Right cardiac atrium (tissue), 5 donors: Measurements from ENCODE around the gene TIMM50. TPM values are rescaled to one million over a fixed set of nuclear protein-coding genes. Genes with fewer than 3 reads are reported as not detected.

Experiments used
- ATAC-seq, 2 donors: fragments of 200-7000 bp; cut with Tn5 transposase; one replicate each; pipeline versions ENCODE4 v1.8.0 to v1.9.1; 2020; ENCODE audit warnings: moderate library complexity in 2 of 2, mild to moderate bottlenecking in 1 of 2
- DNase-seq, 3 donors: peaks; one replicate each; pipeline ENCODE4 v3.0.0-alpha.2; 2020
- H3K27ac ChIP-seq: one replicate; pipeline ENCODE4 v1.5.1; 2013; ENCODE audit warnings: mild to moderate bottlenecking, low read length, control low read depth, moderate library complexity
- H3K27me3 ChIP-seq: one replicate; pipeline ENCODE4 v1.6.1; 2013; ENCODE audit not compliant: control insufficient read depth, insufficient read depth
- H3K4me1 ChIP-seq: one replicate; pipeline ENCODE4 v1.6.1; 2013; ENCODE audit warnings: low read length; ENCODE audit not compliant: control insufficient read depth, insufficient read depth
- H3K4me3 ChIP-seq: one replicate; pipeline ENCODE4 v1.5.1; 2013; ENCODE audit warnings: low read length, control low read depth
- H3K9me3 ChIP-seq: one replicate; pipeline ENCODE4 v1.6.1; 2013; ENCODE audit warnings: low read length; ENCODE audit not compliant: control insufficient read depth
- WGBS: extraction: QIAGEN DNeasy Blood & Tissue Kit; methylation state at CpG from one replicate; pipeline ENCODE4 v1.1.7; 2013; 5-methylcytosine and 5-hydroxymethylcytosine counted together
- intact Hi-C, 4 donors: fragments of 100-400 bp; cut with DNase I; formaldehyde crosslinking; loops; one replicate each; pipeline versions ENCODE4 v1.11.0 to v1.14.0; 2022 to 2023
- long read RNA-seq, 4 donors: library from polyadenylated mRNA; unstranded; transcript quantifications; one replicate each; pipeline ENCODE4 v2.0.0, GENCODE V29; 2020 to 2021
- polyA plus RNA-seq: library from polyadenylated mRNA; stranded (reverse); fragments of 200-250 nt; gene quantifications from one replicate; pipeline ENCODE4 v1.2.3, GENCODE V29; 2013
- total RNA-seq, 4 donors: library from RNA; stranded (reverse); fragmentation: NEBNext Ultra II Directional; extraction: Animal tissue kit (Norgen Biotek cat#: 25700); gene quantifications; one replicate each; pipeline ENCODE4 v1.2.1, GENCODE V29; 2021
- donor health status: healthy with polysubstance abuse.
- donor health status: DM: no; HTN: yes; CAD: no.
- donor health status: DM: no; HTN: no; CAD: no.
- donor health status: DM: no; HTN: yes; CAD: no; lungs with severe emphysema.
- donor health status: DM: yes; HTN: yes; CAD: no.

TIMM50 gene
- 10 to 100 TPM; 54.1 to 69.9 (median 61.4) TPM for total RNA-seq
- 73.7 TPM for polyA plus RNA-seq
- long read RNA-seq, donor 1, transcript TIMM50-201 (11 exons, 1,612 nt): major isoform, 118 of 136 reads
- long read RNA-seq, donor 1, partial matches to known transcripts: 4 of 136 reads
- long read RNA-seq, donor 1, other reads (novel, unspliced or antisense): 11 of 136 reads
- long read RNA-seq, donor 2, transcript TIMM50-201 (11 exons, 1,612 nt): major isoform, 51 of 60 reads
- long read RNA-seq, donor 2, partial matches to known transcripts: 6 of 60 reads
- long read RNA-seq, donor 2, other reads (novel, unspliced or antisense): 1 of 60 reads
- long read RNA-seq, donor 3, transcript TIMM50-201 (11 exons, 1,612 nt): major isoform, 260 of 283 reads
- long read RNA-seq, donor 3, partial matches to known transcripts: 2 of 283 reads
- long read RNA-seq, donor 3, other reads (novel, unspliced or antisense): 20 of 283 reads
- long read RNA-seq, donor 4, transcript TIMM50-201 (11 exons, 1,612 nt): major isoform, 57 of 64 reads
- long read RNA-seq, donor 4, partial matches to known transcripts: 1 of 64 reads
- long read RNA-seq, donor 4, other reads (novel, unspliced or antisense): 5 of 64 reads

GRCh38 chr19:39480337-39481228 is at the start of gene TIMM50:
TSS of gene TIMM50 (plus strand) at chr19:39480838. CDS start at chr19:39480854, 16 bp downstream.
- peak within 1 kb of the TSS; percentile 92 for H3K4me3 ChIP-seq
- peak within 1 kb of the TSS; percentile 79 for H3K27ac ChIP-seq
- no peaks in the 10 kb centered on the region for H3K9me3 ChIP-seq
- H3K27me3 ChIP-seq: no peaks in the 10 kb centered on the region
- under 1% methylated on average over 62 of the region's 62 CpGs for WGBS
- peaks cover 7% of the 10 kb centered on the region for H3K4me1 ChIP-seq
- ATAC-seq: peak; percentile 98
- DNase-seq: peak; percentile 98 to 100 (median 99)
- intact Hi-C loops: no loop called here

- WGBS: 97% methylated on average over 8 of the region's 8 CpGs
- Histone ChIP-seq H3K27me3 (no peaks in the 10 kb centered on the region), H3K27ac (no peak overlapping the region), H3K4me1 (peaks cover 7% of the 10 kb centered on the region), H3K9me3 (no peaks in the 10 kb centered on the region), H3K4me3 (no peak overlapping the region)
- DNase-seq: peak in 1 of 3 donors; percentile 36
- intact Hi-C loops: no loop called here
- no peak for ATAC-seq
These were observed 48.0 kb upstream of the TIMM50 start for GRCh38 chr19:39432677-39433025.

GRCh38 chr19:39433480-39434079 is 47.1 kb upstream of the TIMM50 start:
- no peak overlapping the region for H3K4me3 ChIP-seq
- no peak overlapping the region for H3K27ac ChIP-seq
- H3K4me1 ChIP-seq: peaks cover 5% of the 10 kb centered on the region
- intact Hi-C loops: no loop called here
- H3K9me3 ChIP-seq: no peaks in the 10 kb centered on the region
- WGBS: 93% methylated on average over 8 of the region's 8 CpGs
- DNase-seq: peak in 1 of 3 donors; percentile 27
- H3K27me3 ChIP-seq: no peaks in the 10 kb centered on the region
- no peak for ATAC-seq

GRCh38 chr19:39434123-39435076 is 46.2 kb upstream of the TIMM50 start:
- intact Hi-C loops: no loop called here
- no peaks in the 10 kb centered on the region for H3K27me3 ChIP-seq
- WGBS: 52% methylated on average over 10 of the region's 10 CpGs
- ATAC-seq: no peak
- H3K9me3 ChIP-seq: no peaks in the 10 kb centered on the region
- peaks cover 3% of the 10 kb centered on the region for H3K4me1 ChIP-seq
- H3K4me3 ChIP-seq: peak overlapping the region; percentile 88
- DNase-seq: peak in 1 of 3 donors; percentile 33
- no peak overlapping the region for H3K27ac ChIP-seq

GRCh38 chr19:39435499-39436349 is 44.9 kb upstream of the TIMM50 start, which contains the start of gene RPS16:
TSS of gene RPS16 (minus strand) at chr19:39435949. CDS start at chr19:39435895, 54 bp downstream.
- WGBS: under 1% methylated on average over 61 of the region's 61 CpGs
- Histone ChIP-seq H3K4me1 (peaks cover 3% of the 10 kb centered on the region), H3K9me3 (no peaks in the 10 kb centered on the region), H3K27me3 (no peaks in the 10 kb centered on the region), H3K4me3 (peak within 1 kb of the TSS; percentile 88), H3K27ac (peak within 1 kb of the TSS; percentile 84)
- ATAC-seq (peak; percentile 97 to 99), DNase-seq (peak; percentile 99 to 100 (median 100))
- intact Hi-C loops: no loop called here

GRCh38 chr19:39436350-39436716 is 44.3 kb upstream of the TIMM50 start:
- no peaks in the 10 kb centered on the region for H3K27me3 ChIP-seq
- no peaks in the 10 kb centered on the region for H3K9me3 ChIP-seq
- DNase-seq: no peak
- WGBS: 0% methylated on average over 2 of the region's 2 CpGs
- peak overlapping the region; percentile 71 for H3K27ac ChIP-seq
- no peak for ATAC-seq
- peaks cover 3% of the 10 kb centered on the region for H3K4me1 ChIP-seq
- intact Hi-C loops: no loop called here
- H3K4me3 ChIP-seq: peak overlapping the region; percentile 53

- no peaks in the 10 kb centered on the region for H3K27me3 ChIP-seq
- intact Hi-C loops: no loop called here
- WGBS: 80% methylated on average over 9 of the region's 9 CpGs
- no peak overlapping the region for H3K27ac ChIP-seq
- DNase-seq (peak in 1 of 3 donors; percentile 16), ATAC-seq (no peak)
- H3K4me3 ChIP-seq: no peak overlapping the region
- H3K4me1 ChIP-seq: peaks cover 3% of the 10 kb centered on the region
- H3K9me3 ChIP-seq: no peaks in the 10 kb centered on the region
These were observed 42.2 kb upstream of the TIMM50 start for GRCh38 chr19:39438270-39438934.

- WGBS: 6% methylated on average over 17 of the region's 17 CpGs
- Histone ChIP-seq H3K4me3 (peak overlapping the region; percentile 91), H3K4me1 (peaks cover 3% of the 10 kb centered on the region), H3K27me3 (no peaks in the 10 kb centered on the region), H3K9me3 (no peaks in the 10 kb centered on the region), H3K27ac (peak overlapping the region; percentile 96)
- intact Hi-C loops: loop anchor here in 2 of 4 donors (10.0 kb wide), 1 partner anchor 90 kb away; the partner anchor contains the start of gene EID2B (in 2 of the 2)
- ATAC-seq (peak; percentile 5 to 19), DNase-seq (peak in 1 of 3 donors; percentile 42)
These were observed 35.9 kb upstream of the TIMM50 start for GRCh38 chr19:39444598-39445195.
